IMR-90 (cell line): ENCODE data around the gene NFKB1.

Experiments used
- BHLHE40 ChIP-seq: fragments of 150-350 bp; IDR thresholded peaks from 2 replicates; pipeline ENCODE4 v1.6.1; 2016; ENCODE audit warnings: mild to moderate bottlenecking, low read depth, low read length
- CEBPB ChIP-seq: IDR thresholded peaks from 2 replicates; pipeline ENCODE4 v1.6.1; 2012; ENCODE audit warnings: low read depth, low read length, improper control_type of control experiment
- CHD1 ChIP-seq: IDR thresholded peaks from 2 replicates; pipeline ENCODE4 v1.6.1; 2012; ENCODE audit warnings: low read depth, low read length, improper control_type of control experiment
- FOS ChIP-seq: fragments of 150-350 bp; IDR thresholded peaks from 2 replicates; pipeline ENCODE4 v1.6.1; 2016; ENCODE audit warnings: low read depth, low read length
- MAFK ChIP-seq: IDR thresholded peaks from 2 replicates; pipeline ENCODE4 v1.6.1; 2012; ENCODE audit warnings: low read depth, low read length, improper control_type of control experiment
- MAZ ChIP-seq: IDR thresholded peaks from 2 replicates; pipeline ENCODE4 v1.6.1; 2012; ENCODE audit warnings: low read depth, mild to moderate bottlenecking, low read length, improper control_type of control experiment, moderate library complexity, borderline replicate concordance
- MXI1 ChIP-seq: IDR thresholded peaks from 2 replicates; pipeline ENCODE4 v1.6.1; 2012; ENCODE audit warnings: low read depth, mild to moderate bottlenecking, low read length, moderate library complexity, borderline replicate concordance
- NFE2L2 ChIP-seq: fragments of 150-350 bp; IDR thresholded peaks from 2 replicates; pipeline ENCODE4 v1.6.1; 2016; ENCODE audit warnings: low read depth, mild to moderate bottlenecking, low read length
- POLR2A ChIP-seq: IDR thresholded peaks from 2 replicates; pipeline ENCODE4 v1.6.1; 2012; ENCODE audit warnings: mild to moderate bottlenecking, low read depth, low read length
- RAD21 ChIP-seq: IDR thresholded peaks from 2 replicates; pipeline ENCODE4 v1.6.1; 2012; ENCODE audit warnings: low read length, improper control_type of control experiment
- RCOR1 ChIP-seq: IDR thresholded peaks from 2 replicates; pipeline ENCODE4 v1.6.1; 2012; ENCODE audit warnings: mild to moderate bottlenecking, low read length, improper control_type of control experiment; ENCODE audit not compliant: insufficient replicate concordance
- RFX5 ChIP-seq: IDR thresholded peaks from 2 replicates; pipeline ENCODE4 v1.8.0; 2012; ENCODE audit warnings: low read depth, mild to moderate bottlenecking, low read length, moderate library complexity
- SMC3 ChIP-seq: fragments of 150-350 bp; IDR thresholded peaks from 2 replicates; pipeline ENCODE4 v1.6.1; 2016; ENCODE audit warnings: low read depth, mild to moderate bottlenecking, antibody characterized with exemption, low read length, moderate library complexity
- TF ChIP-seq, protein P1 (sequence below): conservative IDR thresholded peaks from 2 replicates; pipeline ENCODE4 v1.5.1; 2012; ENCODE audit warnings: mild to moderate bottlenecking, low read depth, low read length, improper control_type of control experiment

DNA sequence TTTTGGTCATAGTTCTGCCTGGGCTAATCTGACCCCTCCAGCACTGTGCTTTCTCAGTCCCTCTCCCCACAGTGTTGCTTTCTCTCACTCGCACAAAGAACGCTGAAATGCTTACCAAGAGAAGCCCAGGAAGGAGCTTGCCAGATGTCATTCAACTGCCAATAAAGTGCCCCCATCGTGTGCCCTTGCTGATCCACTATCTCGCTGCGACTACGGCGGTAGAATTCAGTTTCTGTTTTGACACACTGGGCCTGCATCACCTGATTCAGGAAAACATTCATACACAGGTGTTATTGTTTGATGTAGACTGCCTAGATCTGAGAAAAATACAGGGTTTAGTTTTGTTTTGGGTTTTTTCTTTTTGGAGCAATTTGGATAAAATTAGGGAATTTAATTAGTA lies 138.4 kb downstream of the NFKB1 start:
- TF ChIP-seq RCOR1 = no peak
- TF ChIP-seq, protein P1, sequence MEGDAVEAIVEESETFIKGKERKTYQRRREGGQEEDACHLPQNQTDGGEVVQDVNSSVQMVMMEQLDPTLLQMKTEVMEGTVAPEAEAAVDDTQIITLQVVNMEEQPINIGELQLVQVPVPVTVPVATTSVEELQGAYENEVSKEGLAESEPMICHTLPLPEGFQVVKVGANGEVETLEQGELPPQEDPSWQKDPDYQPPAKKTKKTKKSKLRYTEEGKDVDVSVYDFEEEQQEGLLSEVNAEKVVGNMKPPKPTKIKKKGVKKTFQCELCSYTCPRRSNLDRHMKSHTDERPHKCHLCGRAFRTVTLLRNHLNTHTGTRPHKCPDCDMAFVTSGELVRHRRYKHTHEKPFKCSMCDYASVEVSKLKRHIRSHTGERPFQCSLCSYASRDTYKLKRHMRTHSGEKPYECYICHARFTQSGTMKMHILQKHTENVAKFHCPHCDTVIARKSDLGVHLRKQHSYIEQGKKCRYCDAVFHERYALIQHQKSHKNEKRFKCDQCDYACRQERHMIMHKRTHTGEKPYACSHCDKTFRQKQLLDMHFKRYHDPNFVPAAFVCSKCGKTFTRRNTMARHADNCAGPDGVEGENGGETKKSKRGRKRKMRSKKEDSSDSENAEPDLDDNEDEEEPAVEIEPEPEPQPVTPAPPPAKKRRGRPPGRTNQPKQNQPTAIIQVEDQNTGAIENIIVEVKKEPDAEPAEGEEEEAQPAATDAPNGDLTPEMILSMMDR = no peak
- TF ChIP-seq BHLHE40 = no peak
- TF ChIP-seq POLR2A = no peak
- no peak for TF ChIP-seq RFX5
- no peak for TF ChIP-seq FOS
- no peak for TF ChIP-seq RAD21
- TF ChIP-seq MAZ = no peak
- no peak for TF ChIP-seq MXI1
- TF ChIP-seq MAFK = no peak
- TF ChIP-seq CEBPB = no peak
- no peak for TF ChIP-seq SMC3
- TF ChIP-seq NFE2L2 = no peak
- TF ChIP-seq CHD1 = no peak
